ENCODE measurements around the gene WNT7A. TPM values are rescaled to one million over a fixed set of nuclear protein-coding genes. Genes with fewer than 3 reads are reported as not detected.

Gene WNT7A
- total and polyA plus RNA-seq, 4 donors, result not detected

DNA sequence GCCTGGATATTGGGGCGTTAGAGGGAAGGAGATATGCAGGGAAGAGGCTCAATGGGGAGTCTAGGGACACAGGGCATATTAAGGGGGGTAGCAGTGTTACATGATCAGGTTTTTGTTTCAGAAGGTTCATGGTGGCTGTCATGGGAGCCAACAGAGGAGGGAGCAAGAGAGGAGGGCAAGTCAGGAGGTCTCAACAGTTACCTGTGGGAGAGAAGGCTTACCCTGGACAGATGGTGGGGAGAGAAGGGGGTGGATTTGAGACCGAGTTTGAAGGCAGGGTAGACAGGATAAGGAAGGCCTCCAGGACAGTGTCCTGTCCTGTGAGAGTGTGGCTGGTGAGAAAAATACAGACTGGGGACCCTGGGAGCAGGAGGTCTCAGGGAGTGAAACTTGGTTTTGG is 3.8 kb upstream of the WNT7A start (continued):
- TF ChIP-seq, protein P1, sequence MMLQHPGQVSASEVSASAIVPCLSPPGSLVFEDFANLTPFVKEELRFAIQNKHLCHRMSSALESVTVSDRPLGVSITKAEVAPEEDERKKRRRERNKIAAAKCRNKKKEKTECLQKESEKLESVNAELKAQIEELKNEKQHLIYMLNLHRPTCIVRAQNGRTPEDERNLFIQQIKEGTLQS (IDR thresholded peaks at IDR 0.05), result no peak
- no peak for TF ChIP-seq GABPA (IDR thresholded peaks at IDR 0.05 in 1 of 2, conservative IDR thresholded peaks at IDR 0.05 in 1 of 2)

DNA sequence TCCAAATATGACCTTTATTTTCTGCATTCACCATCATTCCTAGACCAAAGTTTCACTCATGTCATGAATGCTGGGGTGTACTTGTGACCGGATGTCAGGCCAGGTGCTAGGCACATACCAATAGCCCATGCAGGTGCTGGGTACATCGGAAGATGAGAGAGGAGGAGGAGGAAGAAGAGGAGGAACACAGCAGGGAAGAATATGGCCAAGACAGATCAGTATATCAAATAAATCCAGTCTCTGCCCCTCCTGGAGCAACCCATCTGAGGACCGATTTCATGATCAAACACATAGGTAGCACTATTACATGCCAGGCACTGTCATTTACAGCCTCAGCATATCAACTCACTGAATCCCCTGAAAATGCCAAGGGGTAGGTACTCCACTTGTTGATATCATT is 3.0 kb upstream of the WNT7A start:
- H3K9me3 ChIP-seq (ENCODE audit: control insufficient read depth in 4 of 4, low read length in 3 of 4), result peaks cover 2 to 8% (median 4%) of the 10 kb centered on the region in 4 donors
- H3K27me3 ChIP-seq (ENCODE audit: control insufficient read depth in 4 of 4, insufficient read depth in 4 of 4, low read length in 3 of 4), result peaks cover 4 to 10% (median 7%) of the 10 kb centered on the region in 4 donors
- no peak for DNase-seq (ENCODE audit: low spot score)

GRCh38 chr3:13881536-13882410 is 1.9 kb upstream of the WNT7A start:
- Histone ChIP-seq H3K4me1 (ENCODE audit: control insufficient read depth in 4 of 4, insufficient read depth in 4 of 4, low read length in 3 of 4) (peaks cover 12 to 28% (median 17%) of the 10 kb centered on the region in 4 donors), H3K27ac (ENCODE audit: low read depth in 1 of 2, low read length in 2 of 2) (no peak overlapping the region), H3K9me3 (ENCODE audit: control insufficient read depth in 4 of 4, low read length in 3 of 4) (peaks cover 2 to 8% (median 4%) of the 10 kb centered on the region in 4 donors), H3K9ac (ENCODE audit: low read depth in 1 of 2, low read length in 2 of 2) (no peak overlapping the region), H3K27me3 (ENCODE audit: control insufficient read depth in 4 of 4, insufficient read depth in 4 of 4, low read length in 3 of 4) (peaks cover 7 to 17% (median 10%) of the 10 kb centered on the region in 4 donors), H3K36me3 (ENCODE audit: control insufficient read depth in 4 of 4, insufficient read depth in 3 of 4, low read depth in 1 of 4, low read length in 3 of 4) (no peaks in the 10 kb centered on the region), H3K4me3 (ENCODE audit: low read depth in 1 of 3, low read length in 3 of 3) (no peak overlapping the region)
- 81% methylated on average over 7 of the region's 7 CpGs for WGBS
- no peak for DNase-seq (ENCODE audit: low spot score)
- TF ChIP-seq FOXA2 (IDR thresholded peaks at IDR 0.05) (no peak), ZBTB33 (IDR thresholded peaks at IDR 0.05) (no peak), TAF1 (conservative IDR thresholded peaks at IDR 0.05) (no peak), SP1 (IDR thresholded peaks at IDR 0.05) (no peak), MAX (IDR thresholded peaks at IDR 0.05) (no peak), JUND (IDR thresholded peaks at IDR 0.05) (no peak)
- TF ChIP-seq, protein P1 (IDR thresholded peaks at IDR 0.05), result no peak

More for the DNA sequence above, 3.0 kb upstream of the WNT7A start:
- Histone ChIP-seq H3K4me1 (ENCODE audit: control insufficient read depth in 4 of 4, insufficient read depth in 4 of 4, low read length in 3 of 4) (peaks cover 12 to 28% (median 17%) of the 10 kb centered on the region in 4 donors), H3K4me3 (ENCODE audit: low read depth in 1 of 3, low read length in 3 of 3) (no peak overlapping the region), H3K27ac (ENCODE audit: low read depth in 1 of 2, low read length in 2 of 2) (no peak overlapping the region), H3K9ac (ENCODE audit: low read depth in 1 of 2, low read length in 2 of 2) (no peak overlapping the region), H3K36me3 (ENCODE audit: control insufficient read depth in 4 of 4, insufficient read depth in 3 of 4, low read depth in 1 of 4, low read length in 3 of 4) (no peaks in the 10 kb centered on the region)
- WGBS, result 88% methylated on average over 3 of the region's 3 CpGs
- TF ChIP-seq YY1 (IDR thresholded peaks at IDR 0.05), result no peak
- TF ChIP-seq RAD21 (IDR thresholded peaks at IDR 0.05), result no peak
- no peak for TF ChIP-seq TAF1 (conservative IDR thresholded peaks at IDR 0.05)
- TF ChIP-seq, protein P2, sequence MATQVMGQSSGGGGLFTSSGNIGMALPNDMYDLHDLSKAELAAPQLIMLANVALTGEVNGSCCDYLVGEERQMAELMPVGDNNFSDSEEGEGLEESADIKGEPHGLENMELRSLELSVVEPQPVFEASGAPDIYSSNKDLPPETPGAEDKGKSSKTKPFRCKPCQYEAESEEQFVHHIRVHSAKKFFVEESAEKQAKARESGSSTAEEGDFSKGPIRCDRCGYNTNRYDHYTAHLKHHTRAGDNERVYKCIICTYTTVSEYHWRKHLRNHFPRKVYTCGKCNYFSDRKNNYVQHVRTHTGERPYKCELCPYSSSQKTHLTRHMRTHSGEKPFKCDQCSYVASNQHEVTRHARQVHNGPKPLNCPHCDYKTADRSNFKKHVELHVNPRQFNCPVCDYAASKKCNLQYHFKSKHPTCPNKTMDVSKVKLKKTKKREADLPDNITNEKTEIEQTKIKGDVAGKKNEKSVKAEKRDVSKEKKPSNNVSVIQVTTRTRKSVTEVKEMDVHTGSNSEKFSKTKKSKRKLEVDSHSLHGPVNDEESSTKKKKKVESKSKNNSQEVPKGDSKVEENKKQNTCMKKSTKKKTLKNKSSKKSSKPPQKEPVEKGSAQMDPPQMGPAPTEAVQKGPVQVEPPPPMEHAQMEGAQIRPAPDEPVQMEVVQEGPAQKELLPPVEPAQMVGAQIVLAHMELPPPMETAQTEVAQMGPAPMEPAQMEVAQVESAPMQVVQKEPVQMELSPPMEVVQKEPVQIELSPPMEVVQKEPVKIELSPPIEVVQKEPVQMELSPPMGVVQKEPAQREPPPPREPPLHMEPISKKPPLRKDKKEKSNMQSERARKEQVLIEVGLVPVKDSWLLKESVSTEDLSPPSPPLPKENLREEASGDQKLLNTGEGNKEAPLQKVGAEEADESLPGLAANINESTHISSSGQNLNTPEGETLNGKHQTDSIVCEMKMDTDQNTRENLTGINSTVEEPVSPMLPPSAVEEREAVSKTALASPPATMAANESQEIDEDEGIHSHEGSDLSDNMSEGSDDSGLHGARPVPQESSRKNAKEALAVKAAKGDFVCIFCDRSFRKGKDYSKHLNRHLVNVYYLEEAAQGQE (IDR thresholded peaks at IDR 0.05), result no peak
- no peak for TF ChIP-seq FOXA2 (IDR thresholded peaks at IDR 0.05)

Measured in liver (tissue), 9 donors.